HG03045 (cell line): ENCODE data around the gene PPFIBP1.
"Not testable (repeated sequence)": the region's sequence is repeated elsewhere in the genome, so short reads cannot be mapped to it uniquely, and the experiment has no call there.

Experiments used
- ATAC-seq: cut with Tn5 transposase; IDR thresholded peaks from one replicate; pipeline ENCODE4 v1.9.1; 2021; ENCODE audit warnings: mild to moderate bottlenecking, moderate library complexity; ENCODE audit not compliant: unreplicated experiment

The PPFIBP1 gene

GRCh38 chr12:27588075-27588730 is 64.2 kb downstream of the PPFIBP1 start:
- ATAC-seq: not testable (repeated sequence)

DNA sequence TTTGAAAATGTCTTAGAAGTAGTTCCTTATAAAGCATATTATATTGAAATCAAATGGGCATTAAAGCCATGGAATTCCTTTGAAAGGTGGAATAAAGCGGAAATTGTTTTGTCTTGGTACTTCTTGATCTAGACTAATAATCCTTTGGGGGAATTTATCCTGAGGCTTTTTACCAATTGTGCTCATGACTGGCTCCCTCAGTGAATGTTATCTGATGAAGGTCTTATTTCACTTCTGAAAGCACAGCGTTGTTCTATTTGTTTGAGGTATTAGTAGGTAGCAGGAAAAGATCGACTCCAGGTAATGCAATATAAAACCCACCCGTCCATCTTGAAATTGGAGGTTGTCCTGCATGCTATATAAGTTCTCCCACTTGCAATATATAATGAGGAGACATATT is 64.8 kb downstream of the PPFIBP1 start:
- ATAC-seq: no peak

DNA sequence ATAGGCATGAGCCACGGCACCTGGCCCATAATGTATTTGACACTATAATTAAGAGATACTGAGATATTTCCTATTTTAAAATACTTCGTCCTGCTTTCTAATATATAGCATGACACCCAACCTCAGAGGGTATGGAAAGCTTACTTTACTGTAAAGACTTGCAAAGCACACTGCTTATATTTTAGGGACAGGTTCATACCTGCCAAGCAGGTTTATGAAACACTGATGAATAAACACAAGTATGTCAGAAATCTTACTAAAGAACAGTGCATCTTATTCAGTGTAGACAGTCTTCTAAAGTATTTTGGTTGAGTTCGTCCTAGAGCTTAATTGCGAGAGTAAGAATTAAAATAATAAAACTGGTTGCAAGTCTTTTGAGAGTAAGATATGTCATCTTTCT is 65.4 kb downstream of the PPFIBP1 start:
- no peak for ATAC-seq

- ATAC-seq: not testable (repeated sequence)
Measured at GRCh38 chr12:27591698-27592097, 67.7 kb downstream of the PPFIBP1 start.

GRCh38 chr12:27592548-27592947 is 68.5 kb downstream of the PPFIBP1 start:
- ATAC-seq: no peak

DNA sequence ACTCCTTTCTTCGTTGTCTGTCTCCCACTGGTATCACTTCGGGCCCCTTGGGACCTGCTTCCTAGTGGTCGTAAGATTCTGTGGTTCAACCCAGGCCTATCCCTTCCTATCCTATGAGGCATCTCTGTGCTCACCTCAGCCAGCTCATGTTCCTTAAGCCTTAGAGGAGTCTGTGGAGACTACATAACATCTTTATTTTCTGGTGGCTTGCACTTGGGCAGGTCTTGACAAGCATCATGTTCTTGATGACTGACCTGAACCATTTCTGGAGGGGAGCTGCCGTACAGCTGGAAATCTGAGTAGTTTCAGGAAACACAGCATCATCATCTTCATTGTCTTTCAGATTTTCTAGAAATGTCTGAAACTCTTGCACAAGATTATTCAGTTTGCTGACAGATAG is 69.3 kb downstream of the PPFIBP1 start:
- ATAC-seq: no peak

DNA sequence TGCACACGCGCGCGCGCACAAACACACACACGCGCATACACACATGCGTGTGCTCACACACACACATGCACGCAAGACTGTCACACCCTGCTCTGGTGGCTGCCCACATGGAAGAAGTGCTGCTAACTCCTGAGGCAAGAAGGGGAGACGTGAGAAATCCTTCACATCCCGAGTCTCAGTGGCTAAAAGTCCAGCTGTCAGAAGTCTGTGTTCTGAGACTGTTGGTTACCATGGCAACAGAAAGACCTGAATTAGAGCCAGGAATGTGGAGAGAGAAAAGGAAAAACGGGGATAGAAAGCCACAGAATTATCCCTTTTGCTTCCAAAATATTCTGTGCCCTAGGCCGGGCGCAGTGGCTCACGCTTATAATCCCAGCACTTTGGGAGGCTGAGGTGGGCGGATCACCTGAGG is 71.2 kb downstream of the PPFIBP1 start:
- no peak for ATAC-seq

DNA sequence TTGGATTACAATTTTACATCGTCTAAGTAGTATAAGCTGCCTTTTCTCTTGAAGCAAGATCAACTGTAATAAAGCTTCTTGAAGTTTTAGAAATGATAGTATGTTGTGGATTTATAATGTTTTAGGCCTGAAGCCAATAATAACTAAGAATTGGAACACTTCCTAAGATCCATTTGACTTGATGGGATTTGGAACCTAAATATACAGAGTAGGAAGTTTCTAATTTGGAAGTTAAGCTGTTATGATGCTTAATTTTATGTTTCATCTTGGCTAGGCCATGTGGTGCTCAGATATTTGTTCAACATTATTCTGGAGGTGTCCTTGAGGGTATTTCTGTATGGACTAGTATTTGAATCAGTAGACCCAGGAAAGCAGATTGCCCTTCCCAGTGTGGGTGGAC is 74.9 kb downstream of the PPFIBP1 start:
- not testable (repeated sequence) for ATAC-seq

DNA sequence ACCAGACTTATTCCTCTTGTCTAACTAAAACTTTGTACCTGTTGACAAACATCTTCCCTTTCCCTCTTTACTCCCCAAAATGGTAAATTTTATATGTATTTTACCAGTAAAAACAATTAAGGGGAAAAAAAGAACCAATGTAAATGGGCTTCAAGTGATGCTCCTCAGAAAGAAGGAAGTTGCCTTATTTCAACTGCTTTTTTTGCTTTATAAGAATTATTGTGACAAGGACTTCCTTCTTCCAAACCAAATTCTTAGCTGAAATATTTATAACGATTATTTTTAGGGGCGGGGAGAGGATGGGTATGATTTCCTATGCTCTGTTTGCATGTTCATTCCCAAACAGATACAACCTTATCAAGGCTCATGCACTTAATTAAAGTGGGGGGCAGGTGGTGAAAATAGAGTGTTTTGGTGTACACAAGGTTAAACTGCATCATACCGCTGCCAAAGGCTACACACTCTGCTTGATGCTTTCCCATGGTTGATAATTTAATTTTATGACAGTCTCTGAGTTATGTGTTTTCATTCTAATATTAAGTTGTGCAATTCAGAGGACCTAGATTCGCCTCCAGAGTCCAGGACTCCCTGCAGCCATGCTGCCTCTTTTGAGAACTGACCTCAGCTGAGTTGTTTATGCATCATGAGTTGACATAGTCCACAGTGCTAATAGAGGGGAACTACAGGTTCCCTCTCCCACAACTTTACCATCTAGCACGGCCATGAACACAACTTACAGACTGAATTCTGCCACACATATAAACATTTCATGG is 77.2 kb downstream of the PPFIBP1 start:
- not testable (repeated sequence) for ATAC-seq

DNA sequence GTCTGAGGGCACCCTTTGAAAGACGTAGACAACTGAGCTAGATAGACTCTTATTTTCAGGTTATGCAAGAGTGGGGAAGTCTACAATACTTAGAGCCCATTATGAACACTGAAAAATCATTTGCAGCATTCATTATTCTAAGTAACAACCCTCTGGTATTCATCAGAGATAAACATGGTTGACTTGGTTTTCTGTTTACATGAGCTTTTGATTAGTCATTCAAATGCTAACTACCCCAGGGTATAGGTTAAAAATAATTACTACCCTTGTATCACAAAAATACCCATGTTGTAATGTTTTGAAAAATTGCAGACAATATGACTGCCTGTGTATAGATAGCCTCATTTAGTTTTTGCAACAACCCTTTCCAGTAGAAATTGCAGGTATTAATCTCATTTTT is 78.5 kb downstream of the PPFIBP1 start:
- ATAC-seq: no peak

DNA sequence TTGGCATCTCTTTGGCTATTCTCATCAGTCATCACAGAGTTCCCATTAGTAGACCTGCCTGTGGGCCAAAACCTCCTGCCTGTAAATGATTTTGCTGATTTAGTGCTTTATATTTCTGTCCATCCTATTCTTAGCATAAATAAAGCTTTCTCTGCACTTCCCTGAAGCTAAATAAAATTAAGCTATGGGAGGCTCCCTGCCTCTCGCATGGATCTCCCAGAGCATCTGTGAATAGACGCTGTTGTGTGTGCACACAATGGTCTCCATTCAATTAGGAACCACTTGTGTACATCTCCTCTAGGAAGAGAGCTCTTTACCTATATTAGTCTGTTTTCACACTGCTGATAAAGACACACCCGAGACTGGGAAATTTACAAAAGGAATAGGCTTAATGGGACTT is 80.4 kb downstream of the PPFIBP1 start:
- no peak for ATAC-seq

GRCh38 chr12:27606986-27607385 is 83.0 kb downstream of the PPFIBP1 start:
- no peak for ATAC-seq

- ATAC-seq: no peak
Measured at GRCh38 chr12:27607591-27607990, 83.6 kb downstream of the PPFIBP1 start.

GRCh38 chr12:27608890-27609289 is 84.9 kb downstream of the PPFIBP1 start:
- ATAC-seq: no peak

GRCh38 chr12:27610374-27610773 is 86.4 kb downstream of the PPFIBP1 start:
- ATAC-seq: no peak

GRCh38 chr12:27614386-27614785 is 90.4 kb downstream of the PPFIBP1 start:
- no peak for ATAC-seq

DNA sequence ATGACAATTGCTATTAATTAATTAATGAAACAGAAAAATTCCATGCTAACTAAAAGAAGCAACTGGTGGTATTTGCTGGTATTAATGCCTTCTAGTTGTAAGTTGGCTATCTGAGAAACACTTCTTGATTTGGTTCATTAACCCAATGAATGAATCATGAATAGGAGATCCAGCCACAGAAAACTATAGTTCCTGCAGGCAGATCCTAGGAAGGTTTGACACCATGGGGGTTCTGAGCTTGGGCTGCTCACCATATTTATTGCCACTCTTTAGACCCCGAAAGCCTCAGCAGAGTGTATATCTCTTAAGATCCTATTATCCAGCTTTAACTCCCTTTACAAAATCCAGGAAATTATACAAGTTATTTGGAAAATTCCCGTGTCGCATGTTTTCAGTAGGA is 90.9 kb downstream of the PPFIBP1 start:
- no peak for ATAC-seq

GRCh38 chr12:27615331-27615891 is 91.4 kb downstream of the PPFIBP1 start:
- ATAC-seq: no peak

DNA sequence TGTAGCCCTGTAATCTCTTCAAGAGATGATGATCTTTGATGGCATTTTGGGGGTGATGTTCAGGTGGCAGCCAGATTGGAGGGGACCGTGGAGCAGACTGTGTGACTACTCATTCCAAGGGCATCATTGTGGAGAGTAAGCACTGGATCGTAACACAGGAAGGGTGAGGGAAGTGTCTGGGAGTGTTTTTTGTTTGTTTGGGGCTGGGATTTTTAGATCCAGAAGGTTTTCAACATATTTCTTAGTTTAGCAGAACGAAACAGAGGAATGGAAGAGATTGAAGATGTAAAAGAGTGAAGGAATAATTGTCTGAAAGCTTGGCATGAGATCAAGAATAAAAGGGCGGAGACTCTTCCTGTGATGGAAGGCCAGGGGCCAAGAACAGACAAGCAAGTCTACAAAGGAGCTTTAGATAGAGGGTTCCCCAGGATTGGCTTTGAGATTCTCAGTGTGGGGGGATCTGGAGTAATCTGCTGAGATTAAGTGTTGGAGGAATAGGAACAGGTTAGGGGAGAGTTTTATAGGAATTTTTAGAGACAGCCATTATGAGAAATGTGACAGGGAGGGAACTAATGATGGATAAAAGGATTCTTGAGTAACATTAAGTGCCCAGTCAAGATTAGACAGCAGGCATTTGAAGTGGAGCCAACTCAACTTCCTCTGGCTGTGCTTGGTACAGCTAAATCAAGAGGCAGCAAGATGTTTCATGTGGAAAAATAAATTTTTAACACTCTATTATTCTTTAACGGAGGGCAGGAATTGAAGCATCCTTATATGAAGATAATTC is 92.5 kb downstream of the PPFIBP1 start:
- no peak for ATAC-seq

DNA sequence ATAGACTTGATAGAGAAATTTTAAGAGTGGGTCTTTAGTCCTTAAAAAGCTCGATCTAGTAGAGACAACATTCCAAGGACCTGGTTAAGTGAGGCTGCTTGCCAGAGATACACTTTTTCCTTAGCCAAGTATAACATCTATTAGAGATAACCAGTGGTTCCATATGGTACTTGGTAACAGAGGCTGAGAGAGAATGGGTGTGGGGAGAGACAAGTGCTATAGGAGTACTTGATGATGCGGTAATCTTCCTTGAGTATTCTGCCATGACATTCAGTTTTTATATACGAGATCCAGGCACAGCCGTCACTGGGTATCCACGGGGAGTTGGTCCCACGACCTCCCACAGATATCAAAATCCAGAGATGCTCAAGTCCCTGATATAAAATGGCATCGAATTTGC is 94.8 kb downstream of the PPFIBP1 start:
- ATAC-seq: no peak

- no peak for ATAC-seq
Measured at GRCh38 chr12:27619308-27619707, 95.3 kb downstream of the PPFIBP1 start.
